ENCODE data around the gene MAGI2. TPM values are rescaled to one million over a fixed set of nuclear protein-coding genes. Genes with fewer than 3 reads are reported as not detected.

MAGI2 gene
- total RNA-seq, 2 donors from 2014 or later, result 18.3 to 31.8 TPM

DNA sequence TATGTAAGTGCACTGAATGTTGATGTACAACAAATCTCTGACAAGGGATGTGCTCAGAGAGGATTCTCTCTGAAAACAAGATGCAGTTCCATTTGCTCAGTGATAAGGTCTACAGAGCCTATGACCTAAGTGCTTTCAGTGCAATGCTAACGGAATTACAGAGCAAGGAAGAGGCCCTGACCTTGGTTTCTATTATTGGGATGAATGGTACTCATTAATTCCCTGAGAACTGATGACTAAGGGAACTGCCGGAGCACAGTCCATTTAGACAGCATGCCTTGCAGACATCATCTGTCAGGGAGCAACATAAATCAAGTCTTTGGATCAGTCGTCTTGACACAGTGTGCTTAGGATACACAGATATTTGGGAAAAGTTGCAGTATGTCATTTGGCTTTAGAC lies 1314.1 kb downstream of the MAGI2 start:
- Histone ChIP-seq H3K9me3 (no peaks in the 10 kb centered on the region), H3K4me3 (no peak overlapping the region), H3K27me3 (replicated peaks; ENCODE audit: insufficient read depth) (no peaks in the 10 kb centered on the region), H3K36me3 (no peaks in the 10 kb centered on the region), H3K27ac (no peak overlapping the region), H3K4me1 (ENCODE audit: control insufficient read depth in 1 of 2, low read depth in 2 of 2) (no peaks in the 10 kb centered on the region)
- ATAC-seq (ENCODE audit: insufficient number of reproducible peaks, low FRiP score, low read depth) (no peak), DNase-seq (ENCODE audit: low spot score) (no peak)
- TF ChIP-seq, protein P1, sequence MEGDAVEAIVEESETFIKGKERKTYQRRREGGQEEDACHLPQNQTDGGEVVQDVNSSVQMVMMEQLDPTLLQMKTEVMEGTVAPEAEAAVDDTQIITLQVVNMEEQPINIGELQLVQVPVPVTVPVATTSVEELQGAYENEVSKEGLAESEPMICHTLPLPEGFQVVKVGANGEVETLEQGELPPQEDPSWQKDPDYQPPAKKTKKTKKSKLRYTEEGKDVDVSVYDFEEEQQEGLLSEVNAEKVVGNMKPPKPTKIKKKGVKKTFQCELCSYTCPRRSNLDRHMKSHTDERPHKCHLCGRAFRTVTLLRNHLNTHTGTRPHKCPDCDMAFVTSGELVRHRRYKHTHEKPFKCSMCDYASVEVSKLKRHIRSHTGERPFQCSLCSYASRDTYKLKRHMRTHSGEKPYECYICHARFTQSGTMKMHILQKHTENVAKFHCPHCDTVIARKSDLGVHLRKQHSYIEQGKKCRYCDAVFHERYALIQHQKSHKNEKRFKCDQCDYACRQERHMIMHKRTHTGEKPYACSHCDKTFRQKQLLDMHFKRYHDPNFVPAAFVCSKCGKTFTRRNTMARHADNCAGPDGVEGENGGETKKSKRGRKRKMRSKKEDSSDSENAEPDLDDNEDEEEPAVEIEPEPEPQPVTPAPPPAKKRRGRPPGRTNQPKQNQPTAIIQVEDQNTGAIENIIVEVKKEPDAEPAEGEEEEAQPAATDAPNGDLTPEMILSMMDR (IDR thresholded peaks at IDR 0.05), result no peak

GRCh38 chr7:78134774-78135173 lies 1318.7 kb downstream of the MAGI2 start:
- no peaks in the 10 kb centered on the region for H3K9me3 ChIP-seq
- H3K36me3 ChIP-seq, result no peaks in the 10 kb centered on the region
- DNase-seq (ENCODE audit: low spot score), result no peak
- no peak overlapping the region for H3K4me3 ChIP-seq
- H3K27me3 ChIP-seq (replicated peaks; ENCODE audit: insufficient read depth), result no peaks in the 10 kb centered on the region
- ATAC-seq (ENCODE audit: insufficient number of reproducible peaks, low FRiP score, low read depth), result no peak
- TF ChIP-seq, protein P1 (IDR thresholded peaks at IDR 0.05), result no peak
- no peak overlapping the region for H3K27ac ChIP-seq
- H3K4me1 ChIP-seq (ENCODE audit: control insufficient read depth in 1 of 2, low read depth in 2 of 2), result no peaks in the 10 kb centered on the region

DNA sequence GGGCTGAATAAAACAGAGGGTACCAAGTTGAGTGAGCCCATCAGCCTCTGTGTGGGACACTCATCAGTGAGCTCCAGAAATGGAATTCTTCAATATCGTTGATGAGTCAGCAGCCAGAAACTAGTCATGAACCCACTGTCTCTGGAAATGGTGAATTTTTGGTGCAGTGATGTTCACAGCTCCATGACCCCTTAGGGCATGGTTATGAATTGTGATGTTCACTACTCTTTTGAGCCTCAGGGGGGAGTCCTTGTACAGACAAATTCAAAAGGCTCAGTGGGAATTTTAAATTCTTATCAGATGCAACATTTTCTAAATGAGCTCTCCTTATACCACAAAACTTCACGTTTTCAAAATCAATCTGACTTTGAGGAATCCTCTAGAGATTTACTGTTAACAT lies 1319.2 kb downstream of the MAGI2 start:
- Histone ChIP-seq H3K4me1 (ENCODE audit: control insufficient read depth in 1 of 2, low read depth in 2 of 2) (no peaks in the 10 kb centered on the region), H3K9me3 (no peaks in the 10 kb centered on the region), H3K36me3 (no peaks in the 10 kb centered on the region), H3K4me3 (no peak overlapping the region), H3K27me3 (replicated peaks; ENCODE audit: insufficient read depth) (no peaks in the 10 kb centered on the region), H3K27ac (no peak overlapping the region)
- no peak for DNase-seq (ENCODE audit: low spot score)
- no peak for ATAC-seq (ENCODE audit: insufficient number of reproducible peaks, low FRiP score, low read depth)
- TF ChIP-seq, protein P1 (IDR thresholded peaks at IDR 0.05), result peak; percentile 54

DNA sequence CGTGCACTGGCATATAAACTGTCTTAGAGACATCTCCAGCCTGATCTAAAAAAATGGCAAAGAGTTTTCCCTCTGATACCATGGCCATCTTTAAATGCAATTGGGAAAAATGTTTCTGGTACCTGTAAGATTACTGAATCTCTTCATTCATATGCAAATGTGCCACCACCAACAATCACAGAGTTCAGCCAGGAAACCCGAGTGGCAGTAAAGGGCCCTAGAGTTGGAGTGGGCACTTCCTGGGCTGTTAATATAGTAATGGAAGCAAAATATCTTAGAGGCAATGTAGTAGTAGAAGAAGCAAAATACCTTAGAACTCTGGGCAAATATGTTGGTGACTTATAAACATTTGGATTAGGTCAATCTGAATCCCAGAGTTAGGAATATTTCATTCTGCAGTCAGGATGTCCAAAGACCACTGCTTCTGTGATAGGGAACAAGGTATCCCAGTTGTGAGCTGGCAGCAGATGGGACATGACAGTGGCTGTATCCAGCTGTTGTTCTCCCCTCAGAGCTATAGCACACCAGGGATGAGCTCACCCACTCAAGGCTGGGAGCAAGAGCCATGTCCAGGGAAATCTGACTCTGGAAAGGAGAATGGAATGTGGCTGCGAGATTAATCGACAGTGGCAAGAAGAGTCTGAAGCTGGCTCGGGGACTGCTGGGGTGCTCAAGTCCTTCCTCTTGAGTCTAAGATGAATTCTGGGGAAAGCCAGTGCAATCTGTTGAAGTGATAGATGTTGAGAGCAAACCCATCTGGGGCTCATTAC lies 1322.8 kb downstream of the MAGI2 start:
- no peaks in the 10 kb centered on the region for H3K4me1 ChIP-seq (ENCODE audit: control insufficient read depth in 1 of 2, low read depth in 2 of 2)
- no peaks in the 10 kb centered on the region for H3K9me3 ChIP-seq
- DNase-seq (ENCODE audit: low spot score), result no peak
- H3K27ac ChIP-seq, result no peak overlapping the region
- H3K27me3 ChIP-seq (replicated peaks; ENCODE audit: insufficient read depth), result no peaks in the 10 kb centered on the region
- TF ChIP-seq, protein P1 (IDR thresholded peaks at IDR 0.05), result no peak
- H3K36me3 ChIP-seq, result no peaks in the 10 kb centered on the region
- ATAC-seq (ENCODE audit: insufficient number of reproducible peaks, low FRiP score, low read depth), result no peak
- H3K4me3 ChIP-seq, result no peak overlapping the region

DNA sequence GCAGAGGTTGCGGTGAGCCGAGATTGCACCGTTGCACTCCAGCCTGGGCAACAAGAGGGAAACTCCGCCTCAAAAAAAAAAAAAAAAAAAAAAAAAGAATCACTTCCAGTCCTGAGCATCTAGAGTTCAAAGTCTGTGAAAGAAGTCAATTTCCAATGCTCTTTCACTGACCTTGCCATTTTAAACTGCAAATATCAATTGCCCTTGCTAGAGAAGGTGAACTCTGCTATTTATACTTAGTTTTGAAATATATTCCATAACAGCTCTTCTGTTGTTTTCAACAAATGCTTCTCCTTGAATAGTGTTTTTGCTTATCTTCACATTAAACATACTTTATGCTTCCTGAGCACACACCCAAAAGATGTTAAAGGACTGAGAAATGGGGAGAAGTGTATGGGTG lies 1323.6 kb downstream of the MAGI2 start:
- H3K27me3 ChIP-seq (replicated peaks; ENCODE audit: insufficient read depth), result no peaks in the 10 kb centered on the region
- H3K4me1 ChIP-seq (ENCODE audit: control insufficient read depth in 1 of 2, low read depth in 2 of 2), result no peaks in the 10 kb centered on the region
- DNase-seq (ENCODE audit: low spot score) (no peak), ATAC-seq (ENCODE audit: insufficient number of reproducible peaks, low FRiP score, low read depth) (no peak)
- no peaks in the 10 kb centered on the region for H3K36me3 ChIP-seq
- H3K9me3 ChIP-seq, result no peaks in the 10 kb centered on the region
- TF ChIP-seq, protein P1 (IDR thresholded peaks at IDR 0.05), result no peak
- H3K4me3 ChIP-seq, result no peak overlapping the region
- H3K27ac ChIP-seq, result no peak overlapping the region
